Measurements from ENCODE around the gene GLB1L.

DNA sequence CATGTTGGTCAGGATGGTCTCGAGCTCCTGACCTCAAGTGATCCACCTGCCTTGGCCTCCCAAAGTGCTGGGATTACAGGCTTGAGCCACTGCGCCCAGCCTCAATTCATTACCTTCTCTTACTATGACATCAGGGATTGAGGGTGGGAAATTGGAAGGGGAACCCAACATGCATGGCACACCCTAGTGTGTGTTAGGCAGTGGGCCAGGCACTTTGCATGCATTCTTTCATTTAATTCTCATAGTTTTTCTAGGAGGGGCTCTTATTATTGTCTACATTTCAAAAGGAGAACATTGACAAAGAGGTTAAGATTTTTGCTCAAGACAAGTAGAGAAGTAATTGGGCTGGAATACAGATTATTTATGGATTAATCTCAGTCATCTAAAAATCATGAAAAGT lies 23.1 kb upstream of the GLB1L start:
- TF ChIP-seq, protein P1, sequence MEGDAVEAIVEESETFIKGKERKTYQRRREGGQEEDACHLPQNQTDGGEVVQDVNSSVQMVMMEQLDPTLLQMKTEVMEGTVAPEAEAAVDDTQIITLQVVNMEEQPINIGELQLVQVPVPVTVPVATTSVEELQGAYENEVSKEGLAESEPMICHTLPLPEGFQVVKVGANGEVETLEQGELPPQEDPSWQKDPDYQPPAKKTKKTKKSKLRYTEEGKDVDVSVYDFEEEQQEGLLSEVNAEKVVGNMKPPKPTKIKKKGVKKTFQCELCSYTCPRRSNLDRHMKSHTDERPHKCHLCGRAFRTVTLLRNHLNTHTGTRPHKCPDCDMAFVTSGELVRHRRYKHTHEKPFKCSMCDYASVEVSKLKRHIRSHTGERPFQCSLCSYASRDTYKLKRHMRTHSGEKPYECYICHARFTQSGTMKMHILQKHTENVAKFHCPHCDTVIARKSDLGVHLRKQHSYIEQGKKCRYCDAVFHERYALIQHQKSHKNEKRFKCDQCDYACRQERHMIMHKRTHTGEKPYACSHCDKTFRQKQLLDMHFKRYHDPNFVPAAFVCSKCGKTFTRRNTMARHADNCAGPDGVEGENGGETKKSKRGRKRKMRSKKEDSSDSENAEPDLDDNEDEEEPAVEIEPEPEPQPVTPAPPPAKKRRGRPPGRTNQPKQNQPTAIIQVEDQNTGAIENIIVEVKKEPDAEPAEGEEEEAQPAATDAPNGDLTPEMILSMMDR (IDR thresholded peaks at IDR 0.05; ENCODE audit: insufficient read depth, low read length, poor library complexity, severe bottlenecking) = no peak
- no peak for TF ChIP-seq EZH2phosphoT487 (conservative IDR thresholded peaks at IDR 0.05; ENCODE audit: low read length)
